IPS-18a (cell line): ENCODE measurements around the gene KIR2DL3.
"Not testable (repeated sequence)": the region's sequence is repeated elsewhere in the genome, so short reads cannot be mapped to it uniquely, and the experiment has no call there.

Source experiments
- H3K27ac ChIP-seq: one replicate; pipeline ENCODE4 v1.5.1; 2013; ENCODE audit warnings: low read length
- H3K27me3 ChIP-seq: one replicate; pipeline ENCODE4 v1.6.1; 2013; ENCODE audit warnings: mild to moderate bottlenecking, low read length; ENCODE audit not compliant: control insufficient read depth, insufficient read depth
- H3K36me3 ChIP-seq: one replicate; pipeline ENCODE4 v1.6.1; 2013; ENCODE audit warnings: low read depth, low read length; ENCODE audit not compliant: control insufficient read depth
- H3K4me1 ChIP-seq: one replicate; pipeline ENCODE4 v1.6.1; 2013; ENCODE audit warnings: low read depth, low read length; ENCODE audit not compliant: control insufficient read depth
- H3K4me3 ChIP-seq: one replicate; pipeline ENCODE4 v1.5.1; 2013; ENCODE audit warnings: low read length
- H3K9ac ChIP-seq: one replicate; pipeline ENCODE4 v1.6.1; 2013; ENCODE audit warnings: mild to moderate bottlenecking, low read length, moderate library complexity
- H3K9me3 ChIP-seq: one replicate; pipeline ENCODE4 v1.6.1; 2013; ENCODE audit warnings: low read depth, low read length; ENCODE audit not compliant: control insufficient read depth

KIR2DL3 gene

GRCh38 chr19:54738306-54738705, at the start of gene KIR2DL3:
TSS of gene KIR2DL3 (plus strand) at chr19:54738513. CDS start at chr19:54738546, 33 bp downstream.
- not testable (repeated sequence) for H3K36me3 ChIP-seq, H3K9ac ChIP-seq, H3K4me3 ChIP-seq, H3K4me1 ChIP-seq, H3K27me3 ChIP-seq, H3K27ac ChIP-seq
- peaks cover 39% of the 10 kb centered on the region for H3K9me3 ChIP-seq

- no peaks in the 10 kb centered on the region for H3K4me1 ChIP-seq
Measured at GRCh38 chr19:54691582-54692297, 46.6 kb upstream of the KIR2DL3 start.

GRCh38 chr19:54692298-54692615, 46.1 kb upstream of the KIR2DL3 start:
- Histone ChIP-seq H3K9me3 (peaks cover 56% of the 10 kb centered on the region), H3K27ac (no peak overlapping the region), H3K27me3 (no peaks in the 10 kb centered on the region), H3K36me3 (no peaks in the 10 kb centered on the region), H3K4me3 (no peak overlapping the region), H3K9ac (no peak overlapping the region), H3K4me1 (no peaks in the 10 kb centered on the region)

More at GRCh38 chr19:54691582-54692297, 46.6 kb upstream of the KIR2DL3 start:
- Histone ChIP-seq H3K9me3 (peaks cover 53% of the 10 kb centered on the region), H3K36me3 (no peaks in the 10 kb centered on the region), H3K27me3 (no peaks in the 10 kb centered on the region), H3K27ac (no peak overlapping the region), H3K9ac (no peak overlapping the region), H3K4me3 (no peak overlapping the region)

- Histone ChIP-seq H3K9ac (no peak overlapping the region), H3K4me1 (no peaks in the 10 kb centered on the region), H3K27me3 (no peaks in the 10 kb centered on the region), H3K27ac (no peak overlapping the region), H3K9me3 (peaks cover 46% of the 10 kb centered on the region), H3K36me3 (no peaks in the 10 kb centered on the region), H3K4me3 (no peak overlapping the region)
Measured at GRCh38 chr19:54694648-54695047, 43.7 kb upstream of the KIR2DL3 start.

GRCh38 chr19:54696117-54696548, 42.2 kb upstream of the KIR2DL3 start:
- H3K4me1 ChIP-seq: no peaks in the 10 kb centered on the region
- H3K27me3 ChIP-seq: no peaks in the 10 kb centered on the region
- H3K4me3 ChIP-seq: no peak overlapping the region
- peaks cover 55% of the 10 kb centered on the region for H3K9me3 ChIP-seq
- H3K9ac ChIP-seq: no peak overlapping the region
- H3K27ac ChIP-seq: no peak overlapping the region
- no peaks in the 10 kb centered on the region for H3K36me3 ChIP-seq

- no peaks in the 10 kb centered on the region for H3K27me3 ChIP-seq
- H3K9ac ChIP-seq: no peak overlapping the region
- H3K4me3 ChIP-seq: no peak overlapping the region
- peaks cover 53% of the 10 kb centered on the region for H3K9me3 ChIP-seq
- no peak overlapping the region for H3K27ac ChIP-seq
- no peaks in the 10 kb centered on the region for H3K36me3 ChIP-seq
- H3K4me1 ChIP-seq: no peaks in the 10 kb centered on the region
Measured at GRCh38 chr19:54696766-54697165, 41.5 kb upstream of the KIR2DL3 start.

- not testable (repeated sequence) for H3K4me3 ChIP-seq, H3K36me3 ChIP-seq, H3K4me1 ChIP-seq, H3K9ac ChIP-seq, H3K27ac ChIP-seq, H3K27me3 ChIP-seq
- peaks cover 45% of the 10 kb centered on the region for H3K9me3 ChIP-seq
Measured at GRCh38 chr19:54697716-54698115, 40.6 kb upstream of the KIR2DL3 start.

- Histone ChIP-seq H3K4me3 (no peak overlapping the region), H3K36me3 (no peaks in the 10 kb centered on the region), H3K9me3 (peaks cover 53% of the 10 kb centered on the region), H3K4me1 (no peaks in the 10 kb centered on the region), H3K27ac (no peak overlapping the region), H3K9ac (no peak overlapping the region), H3K27me3 (no peaks in the 10 kb centered on the region)
Measured at GRCh38 chr19:54704928-54705327, 33.4 kb upstream of the KIR2DL3 start.

- Histone ChIP-seq H3K4me1 (no peaks in the 10 kb centered on the region), H3K4me3 (no peak overlapping the region), H3K9me3 (peaks cover 44% of the 10 kb centered on the region), H3K27me3 (no peaks in the 10 kb centered on the region), H3K27ac (no peak overlapping the region), H3K36me3 (no peaks in the 10 kb centered on the region), H3K9ac (no peak overlapping the region)
Measured at GRCh38 chr19:54707962-54708361, 30.4 kb upstream of the KIR2DL3 start.

GRCh38 chr19:54708781-54709180, 29.5 kb upstream of the KIR2DL3 start:
- H3K27ac ChIP-seq: no peak overlapping the region
- H3K4me1 ChIP-seq: no peaks in the 10 kb centered on the region
- H3K9ac ChIP-seq: no peak overlapping the region
- no peaks in the 10 kb centered on the region for H3K36me3 ChIP-seq
- no peaks in the 10 kb centered on the region for H3K27me3 ChIP-seq
- no peak overlapping the region for H3K4me3 ChIP-seq
- peaks cover 46% of the 10 kb centered on the region for H3K9me3 ChIP-seq

GRCh38 chr19:54709212-54709948, 28.9 kb upstream of the KIR2DL3 start:
- no peak overlapping the region for H3K9ac ChIP-seq

GRCh38 chr19:54709956-54710355, 28.4 kb upstream of the KIR2DL3 start:
- not testable (repeated sequence) for H3K4me3 ChIP-seq, H3K36me3 ChIP-seq, H3K27ac ChIP-seq, H3K27me3 ChIP-seq, H3K4me1 ChIP-seq, H3K9ac ChIP-seq
- peaks cover 39% of the 10 kb centered on the region for H3K9me3 ChIP-seq

More at GRCh38 chr19:54709212-54709948, 28.9 kb upstream of the KIR2DL3 start:
- no peaks in the 10 kb centered on the region for H3K36me3 ChIP-seq
- H3K4me1 ChIP-seq: no peaks in the 10 kb centered on the region
- H3K27me3 ChIP-seq: no peaks in the 10 kb centered on the region
- no peak overlapping the region for H3K4me3 ChIP-seq
- no peak overlapping the region for H3K27ac ChIP-seq
- peaks cover 40% of the 10 kb centered on the region for H3K9me3 ChIP-seq
